A549 (cell line): ENCODE data around the gene RAD18. TPM values are rescaled to one million over a fixed set of nuclear protein-coding genes. Genes with fewer than 3 reads are reported as not detected.

Source experiments
- ATAC-seq, 2 experiments: fragments of 200-7000 bp in 1 of 2; fragments of >200 bp in 1 of 2; cut with Nextera tagmentation in 1 of 2; cut with Tn5 transposase in 1 of 2; 3 replicates each; pipeline versions ENCODE4 v1.8.0 to v1.9.1; 2018 to 2020; ENCODE audit warnings: mild to moderate bottlenecking in 1 of 2, moderate library complexity in 1 of 2
- CTCF ChIA-PET: fragments of 300-600 bp; sonication (Branson Sonifier 250); formaldehyde crosslinking; extraction: SDS; loops from one replicate; lab custom pipeline; 2021; ENCODE audit warnings: antibody characterized with exemption, inconsistent platforms; lab: Yijun Ruan, JAX
- POLR2A ChIA-PET: fragments of 350-600 bp; formaldehyde crosslinking; extraction: SDS; loops from one replicate; lab custom pipeline; 2021; ENCODE audit warnings: antibody characterized with exemption, inconsistent platforms; lab: Yijun Ruan, JAX
- DNase-seq, 2 experiments: peaks; one replicate each; pipeline versions ENCODE4 v3.0.0 to v3.0.0-alpha.2; 2011 to 2016; ENCODE audit warnings: low read depth in 1 of 2, low spot score in 1 of 2
- FAIRE-seq: peaks from 2 replicates; lab custom pipeline; 2011; peaks lifted over from hg19 to GRCh38; lab: Jason Lieb, UNC
- H3K27ac ChIP-seq, 2 experiments: fragments of >200 bp; sonication (Bioruptor Twin); formaldehyde crosslinking; 3 replicates each; pipeline ENCODE4 v1.5.1; 2016 to 2017
- H3K4me1 ChIP-seq: fragments of >200 bp; sonication (Bioruptor Twin); formaldehyde crosslinking; 3 replicates; pipeline ENCODE4 v1.6.1; 2016
- H3K4me2 ChIP-seq: fragments of >200 bp; sonication (Bioruptor Twin); formaldehyde crosslinking; 3 replicates; pipeline ENCODE4 v1.6.1; 2016
- H3K4me3 ChIP-seq: fragments of >200 bp; sonication (Bioruptor Twin); formaldehyde crosslinking; 3 replicates; pipeline ENCODE4 v1.5.1; 2016
- H3K9me3 ChIP-seq: fragments of >200 bp; sonication (Bioruptor Twin); formaldehyde crosslinking; 3 replicates; pipeline ENCODE4 v1.6.1; 2016
- BHLHE40 ChIP-seq: IDR thresholded peaks from 2 replicates; pipeline ENCODE4 v1.6.1; 2012; ENCODE audit warnings: low read depth, low read length, inconsistent platforms
- CHD2 ChIP-seq: fragments of 150-350 bp; IDR thresholded peaks from 2 replicates; pipeline ENCODE4 v1.6.1; 2014; ENCODE audit warnings: low read length; ENCODE audit not compliant: partially characterized antibody
- EHF ChIP-seq: fragments of 250-450 bp; sonication (Bioruptor Pico); IDR thresholded peaks from 2 replicates; pipeline ENCODE4 v1.5.0; 2020; ENCODE audit warnings: mild to moderate bottlenecking
- EHMT2 ChIP-seq: fragments of 200-600 bp; sonication (generic); IDR thresholded peaks from 2 replicates; pipeline ENCODE4 v1.6.1; 2016; ENCODE audit warnings: antibody characterized with exemption, low read depth, mild to moderate bottlenecking, moderate library complexity
- FOSL2 ChIP-seq, 2 experiments: fragments of 450-650 bp in 1 of 2; fragments of >200 bp in 1 of 2; sonication (Bioruptor Twin) in 1 of 2; formaldehyde crosslinking; IDR thresholded peaks; 2 replicates each; pipeline versions ENCODE4 v1.5.0 to v1.6.1; 2016 to 2020; ENCODE audit warnings: mild to moderate bottlenecking in 1 of 2, moderate library complexity in 1 of 2
- FOXS1 ChIP-seq: fragments of 250-450 bp; sonication (Bioruptor Pico); IDR thresholded peaks from 2 replicates; pipeline ENCODE4 v1.5.0; 2020; ENCODE audit warnings: mild to moderate bottlenecking, moderate library complexity
- HOXA7 ChIP-seq: fragments of 250-450 bp; sonication (Bioruptor Pico); IDR thresholded peaks from 2 replicates; pipeline ENCODE4 v1.5.0; 2020; ENCODE audit warnings: mild to moderate bottlenecking, moderate library complexity
- KDM5A ChIP-seq: fragments of 200-600 bp; sonication (generic); IDR thresholded peaks from 2 replicates; pipeline ENCODE4 v1.6.1; 2016; ENCODE audit warnings: antibody characterized with exemption, mild to moderate bottlenecking
- MAFK ChIP-seq: fragments of 450-650 bp; IDR thresholded peaks from 2 replicates; pipeline ENCODE4 v1.6.1; 2014; ENCODE audit not compliant: partially characterized antibody
- PHF8 ChIP-seq: fragments of 200-600 bp; sonication (generic); IDR thresholded peaks from 2 replicates; pipeline ENCODE4 v1.6.1; 2016; ENCODE audit warnings: low read depth, mild to moderate bottlenecking, antibody characterized with exemption, moderate library complexity, borderline replicate concordance
- POLR2A ChIP-seq: IDR thresholded peaks from 2 replicates; pipeline ENCODE4 v1.6.1; 2012; ENCODE audit warnings: mild to moderate bottlenecking, low read length
- POLR2AphosphoS2 ChIP-seq: conservative IDR thresholded peaks from 2 replicates; pipeline ENCODE4 v1.6.1; 2012; ENCODE audit warnings: low read length, improper control_type of control experiment, inconsistent platforms
- RARB ChIP-seq: fragments of 250-450 bp; sonication (Bioruptor Pico); IDR thresholded peaks from 2 replicates; pipeline ENCODE4 v1.8.0; 2021; ENCODE audit warnings: mild to moderate bottlenecking, moderate library complexity
- RFX5 ChIP-seq: fragments of 450-650 bp; IDR thresholded peaks from 2 replicates; pipeline ENCODE4 v1.7.1; 2014; ENCODE audit warnings: antibody characterized with exemption, mild to moderate bottlenecking, moderate library complexity
- SMC3 ChIP-seq: fragments of >200 bp; sonication (Bioruptor Twin); formaldehyde crosslinking; IDR thresholded peaks from 3 replicates; pipeline ENCODE4 v1.6.1; 2018; ENCODE audit warnings: inconsistent platforms
- SREBF2 ChIP-seq: fragments of 450-650 bp; IDR thresholded peaks from 2 replicates; pipeline ENCODE4 v1.6.1; 2014; ENCODE audit warnings: mild to moderate bottlenecking, moderate library complexity
- TP53 ChIP-seq: fragments of 250-450 bp; sonication (Bioruptor Pico); IDR thresholded peaks from 2 replicates; pipeline ENCODE4 v1.5.0; 2021; ENCODE audit warnings: mild to moderate bottlenecking, moderate library complexity
- USF2 ChIP-seq: fragments of 450-650 bp; IDR thresholded peaks from 2 replicates; pipeline ENCODE4 v1.6.1; 2014; ENCODE audit warnings: antibody characterized with exemption
- ZFP36 ChIP-seq: fragments of 450-650 bp; IDR thresholded peaks from 2 replicates; pipeline ENCODE4 v1.6.1; 2014; ENCODE audit warnings: borderline replicate concordance; ENCODE audit not compliant: partially characterized antibody
- WGBS: methylation state at CpG from one replicate; pipeline ENCODE4 v1.1.6; 2017; ENCODE audit errors: missing lambda C conversion rate; 5-methylcytosine and 5-hydroxymethylcytosine counted together
- polyA plus RNA-seq, 4 experiments: library from polyadenylated mRNA; depleted of rRNA in 3 of 4; stranded (reverse); fragments of >200 nt; fragmentation: RNase III in 1 of 4; extraction: RNeasy Plus Mini Kit Qiagen cat#74134 plus additional on column Dnase treatment in 1 of 4; gene quantifications; 2 replicates in 3 of 4; 3 replicates in 1 of 4; pipeline ENCODE4 v1.2.3, GENCODE V29; 2011 to 2017
- TF ChIP-seq, protein P1 (sequence below): fragments of 150-350 bp; IDR thresholded peaks from 2 replicates; pipeline ENCODE4 v1.6.1; 2014; ENCODE audit warnings: low read depth, mild to moderate bottlenecking, low read length
- TF ChIP-seq, protein P2 (sequence below): fragments of 250-450 bp; sonication (Bioruptor Pico); IDR thresholded peaks from 2 replicates; pipeline ENCODE4 v1.5.0; 2021; ENCODE audit warnings: mild to moderate bottlenecking, moderate library complexity, borderline replicate concordance
- TF ChIP-seq, protein P3 (sequence below): IDR thresholded peaks from 2 replicates; pipeline ENCODE4 v1.6.1; 2012

The RAD18 gene
- polyA plus RNA-seq, 2 of the 4 experiments (the other 2 are of a cell fraction): 11.8 to 23.2 TPM

DNA sequence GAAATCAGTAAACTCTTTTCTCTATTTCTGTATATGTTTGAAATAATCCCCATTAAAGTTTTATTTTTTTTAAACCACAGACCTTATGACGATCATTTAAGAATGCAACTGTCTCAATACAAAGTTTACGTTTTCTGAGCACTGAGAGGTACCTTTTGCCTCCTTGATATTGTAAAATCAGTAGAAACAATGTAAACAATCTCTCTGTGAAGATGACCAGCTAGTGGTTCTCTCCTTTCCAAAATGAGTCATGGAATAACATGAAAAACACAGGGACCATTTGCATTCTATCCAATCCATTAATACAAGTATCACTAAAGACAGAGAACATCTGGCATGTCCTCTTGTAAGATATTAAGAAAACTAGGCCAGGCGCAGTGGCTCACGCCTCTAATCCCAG lies 48.8 kb downstream of the RAD18 start:
- ChIA-PET POLR2A (no interaction called here), CTCF (interaction anchor here (1.2 to 1.7 kb wide), 2 partner anchors 25 to 145 kb away, joined by 3 to 8 read pairs; partner anchors contain the start of gene OXTR)
- no peak for ATAC-seq
- TF ChIP-seq EHMT2 (no peak), BHLHE40 (no peak), ZFP36 (no peak), SMC3 (no peak), HOXA7 (CRISPR knock-in tag) (no peak), USF2 (no peak), RARB (CRISPR knock-in tag) (no peak), RFX5 (no peak), SREBF2 (no peak), TP53 (CRISPR knock-in tag) (no peak), MAFK (no peak), FOXS1 (CRISPR knock-in tag) (no peak), POLR2AphosphoS2 (no peak), POLR2A (no peak), CHD2 (no peak)
- TF ChIP-seq, protein P1, sequence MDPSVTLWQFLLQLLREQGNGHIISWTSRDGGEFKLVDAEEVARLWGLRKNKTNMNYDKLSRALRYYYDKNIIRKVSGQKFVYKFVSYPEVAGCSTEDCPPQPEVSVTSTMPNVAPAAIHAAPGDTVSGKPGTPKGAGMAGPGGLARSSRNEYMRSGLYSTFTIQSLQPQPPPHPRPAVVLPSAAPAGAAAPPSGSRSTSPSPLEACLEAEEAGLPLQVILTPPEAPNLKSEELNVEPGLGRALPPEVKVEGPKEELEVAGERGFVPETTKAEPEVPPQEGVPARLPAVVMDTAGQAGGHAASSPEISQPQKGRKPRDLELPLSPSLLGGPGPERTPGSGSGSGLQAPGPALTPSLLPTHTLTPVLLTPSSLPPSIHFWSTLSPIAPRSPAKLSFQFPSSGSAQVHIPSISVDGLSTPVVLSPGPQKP: no peak
- 97% methylated on average over 4 of the region's 4 CpGs for WGBS
- no peak overlapping the region for H3K4me2 ChIP-seq
- H3K4me3 ChIP-seq: no peak overlapping the region
- no peaks in the 10 kb centered on the region for H3K9me3 ChIP-seq
- DNase-seq: no peak
- H3K27ac ChIP-seq: no peak overlapping the region
- no peaks in the 10 kb centered on the region for H3K4me1 ChIP-seq
- no peak for FAIRE-seq

DNA sequence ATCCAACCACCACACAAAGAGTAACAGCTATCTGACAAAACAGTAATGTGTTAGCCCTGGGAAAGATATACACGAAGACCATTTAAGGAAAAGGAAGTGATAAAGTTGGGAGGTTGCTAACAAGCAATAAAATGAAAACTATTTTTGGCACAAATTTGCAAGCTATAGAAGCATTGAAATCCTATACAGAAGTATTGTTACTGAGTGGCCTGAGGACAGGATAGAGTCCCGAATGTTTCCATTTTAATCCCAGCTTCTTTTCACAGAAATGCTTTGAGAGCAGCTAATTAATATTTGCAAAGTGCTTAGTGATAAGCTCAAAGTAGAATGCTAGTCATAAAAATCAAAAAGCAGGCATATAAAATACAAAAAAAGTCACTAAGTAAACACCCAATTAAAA lies 51.5 kb downstream of the RAD18 start:
- ChIA-PET POLR2A (interaction anchor here (0.5 kb wide), 1 partner anchor 76 kb away, joined by 4 read pairs; no protein-coding TSS in a partner anchor), CTCF (interaction anchor here (1.0 to 1.5 kb wide), 2 partner anchors 102 to 142 kb away, joined by 3 to 4 read pairs; partner anchors contain the start of gene OXTR)
- TF ChIP-seq EHF (CRISPR knock-in tag): no peak
- TF ChIP-seq KDM5A: no peak
- TF ChIP-seq, protein P2, sequence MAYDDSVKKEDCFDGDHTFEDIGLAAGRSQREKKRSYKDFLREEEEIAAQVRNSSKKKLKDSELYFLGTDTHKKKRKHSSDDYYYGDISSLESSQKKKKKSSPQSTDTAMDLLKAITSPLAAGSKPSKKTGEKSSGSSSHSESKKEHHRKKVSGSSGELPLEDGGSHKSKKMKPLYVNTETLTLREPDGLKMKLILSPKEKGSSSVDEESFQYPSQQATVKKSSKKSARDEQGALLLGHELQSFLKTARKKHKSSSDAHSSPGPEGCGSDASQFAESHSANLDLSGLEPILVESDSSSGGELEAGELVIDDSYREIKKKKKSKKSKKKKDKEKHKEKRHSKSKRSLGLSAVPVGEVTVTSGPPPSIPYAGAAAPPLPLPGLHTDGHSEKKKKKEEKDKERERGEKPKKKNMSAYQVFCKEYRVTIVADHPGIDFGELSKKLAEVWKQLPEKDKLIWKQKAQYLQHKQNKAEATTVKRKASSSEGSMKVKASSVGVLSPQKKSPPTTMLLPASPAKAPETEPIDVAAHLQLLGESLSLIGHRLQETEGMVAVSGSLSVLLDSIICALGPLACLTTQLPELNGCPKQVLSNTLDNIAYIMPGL (CRISPR knock-in tag): no peak
- no peak for TF ChIP-seq PHF8
- TF ChIP-seq, protein P3, sequence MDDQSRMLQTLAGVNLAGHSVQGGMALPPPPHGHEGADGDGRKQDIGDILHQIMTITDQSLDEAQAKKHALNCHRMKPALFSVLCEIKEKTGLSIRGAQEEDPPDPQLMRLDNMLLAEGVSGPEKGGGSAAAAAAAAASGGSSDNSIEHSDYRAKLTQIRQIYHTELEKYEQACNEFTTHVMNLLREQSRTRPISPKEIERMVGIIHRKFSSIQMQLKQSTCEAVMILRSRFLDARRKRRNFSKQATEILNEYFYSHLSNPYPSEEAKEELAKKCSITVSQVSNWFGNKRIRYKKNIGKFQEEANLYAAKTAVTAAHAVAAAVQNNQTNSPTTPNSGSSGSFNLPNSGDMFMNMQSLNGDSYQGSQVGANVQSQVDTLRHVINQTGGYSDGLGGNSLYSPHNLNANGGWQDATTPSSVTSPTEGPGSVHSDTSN: no peak
- TF ChIP-seq FOSL2 (IDR thresholded peaks at IDR 0.05): no peak
- no peak for TF ChIP-seq FOSL2 (CRISPR knock-in tag; IDR thresholded peaks at IDR 0.05)
- H3K9me3 ChIP-seq: no peaks in the 10 kb centered on the region
- H3K4me1 ChIP-seq: no peaks in the 10 kb centered on the region
- no peak overlapping the region for H3K27ac ChIP-seq
- FAIRE-seq: no peak
- WGBS: 71% methylated on average over 2 of the region's 2 CpGs
- no peak overlapping the region for H3K4me3 ChIP-seq
- ATAC-seq: no peak
- H3K4me2 ChIP-seq: no peak overlapping the region
- no peak for DNase-seq
